ENCODE data around the gene PTK6. TPM values are rescaled to one million over a fixed set of nuclear protein-coding genes. Genes with fewer than 3 reads are reported as not detected.

PTK6 gene
- total and polyA plus RNA-seq, 2 of the 13 experiments (the other 11 are each of a cell fraction or from before 2014, with no cell fraction given) = 0.08 TPM; not detected in 1

DNA sequence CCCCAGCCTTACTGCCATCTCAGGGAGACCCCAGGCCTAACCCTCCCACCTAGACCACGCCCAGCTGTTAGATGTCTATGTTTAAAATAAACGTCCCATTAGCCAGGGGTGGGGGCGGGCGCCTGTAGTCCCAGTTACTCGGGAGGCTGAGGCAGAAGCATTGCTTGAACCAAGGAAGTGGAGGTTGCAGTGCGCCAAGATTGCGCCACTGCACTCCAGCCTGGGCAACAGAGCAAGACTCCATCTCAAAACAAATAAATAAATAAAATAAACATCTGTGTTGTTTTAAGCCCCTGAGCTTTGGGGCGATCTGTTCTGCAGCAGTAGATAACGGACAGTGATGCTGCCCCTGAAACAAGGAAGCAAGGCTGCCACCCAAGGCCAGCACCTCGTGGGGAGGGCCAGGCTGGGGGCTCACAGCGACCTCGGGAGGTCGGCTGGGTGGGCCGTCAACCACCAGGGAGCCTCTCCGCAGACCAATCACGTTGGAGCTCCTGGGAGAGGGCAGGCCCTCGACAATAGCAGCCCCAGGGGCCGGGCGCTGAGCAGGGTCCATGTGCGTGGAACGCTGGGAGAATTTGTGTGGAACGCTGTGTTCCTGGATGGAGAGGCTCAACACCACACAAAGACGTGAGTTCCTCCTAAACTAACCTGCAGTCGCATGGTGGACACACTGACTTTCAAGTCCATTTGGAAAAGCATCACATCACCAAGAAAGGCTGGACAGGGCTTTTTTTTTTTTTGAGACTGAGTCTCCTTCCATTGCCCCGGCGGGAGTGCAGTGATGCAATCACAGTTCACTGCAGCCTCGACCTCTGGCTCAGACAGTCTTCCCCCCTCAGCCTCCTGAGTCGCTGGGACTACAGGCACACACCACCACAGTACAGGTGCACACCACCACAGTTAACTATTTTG, 37.9 kb upstream of the PTK6 start (continued):
- TF ChIP-seq, protein P1, sequence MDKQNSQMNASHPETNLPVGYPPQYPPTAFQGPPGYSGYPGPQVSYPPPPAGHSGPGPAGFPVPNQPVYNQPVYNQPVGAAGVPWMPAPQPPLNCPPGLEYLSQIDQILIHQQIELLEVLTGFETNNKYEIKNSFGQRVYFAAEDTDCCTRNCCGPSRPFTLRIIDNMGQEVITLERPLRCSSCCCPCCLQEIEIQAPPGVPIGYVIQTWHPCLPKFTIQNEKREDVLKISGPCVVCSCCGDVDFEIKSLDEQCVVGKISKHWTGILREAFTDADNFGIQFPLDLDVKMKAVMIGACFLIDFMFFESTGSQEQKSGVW (CRISPR knock-in tag; IDR thresholded peaks at IDR 0.05; ENCODE audit: borderline replicate concordance) = no peak
- 0 out of 2 replicates have a peak, but pooled peaks have one; percentile 13 for TF ChIP-seq ETV5 (CRISPR knock-in tag; IDR thresholded peaks at IDR 0.05; ENCODE audit: borderline replicate concordance)
- no peak for TF ChIP-seq ZNF205 (CRISPR knock-in tag; IDR thresholded peaks at IDR 0.05)
- no peak for TF ChIP-seq ZNF101 (CRISPR knock-in tag; IDR thresholded peaks at IDR 0.05; ENCODE audit: borderline replicate concordance, low read depth)
- peak; percentile 60; the same call in 1 of the 2 replicates for TF ChIP-seq ZKSCAN8 (CRISPR knock-in tag; IDR thresholded peaks at IDR 0.05; ENCODE audit: borderline replicate concordance)
- peak; percentile 70; the same call in 1 of the 2 replicates for TF ChIP-seq ZNF768 (CRISPR knock-in tag; IDR thresholded peaks at IDR 0.05)
- TF ChIP-seq ZSCAN12 (CRISPR knock-in tag; IDR thresholded peaks at IDR 0.05) = no peak
- TF ChIP-seq NFKB2 (CRISPR knock-in tag; IDR thresholded peaks at IDR 0.05; ENCODE audit: borderline replicate concordance) = no peak
- no peak for TF ChIP-seq RFXAP (CRISPR knock-in tag; IDR thresholded peaks at IDR 0.05; ENCODE audit: borderline replicate concordance)
- peak; percentile 36; the same call in 1 of the 2 replicates for TF ChIP-seq JUND (CRISPR knock-in tag; IDR thresholded peaks at IDR 0.05)
- TF ChIP-seq, protein P2, sequence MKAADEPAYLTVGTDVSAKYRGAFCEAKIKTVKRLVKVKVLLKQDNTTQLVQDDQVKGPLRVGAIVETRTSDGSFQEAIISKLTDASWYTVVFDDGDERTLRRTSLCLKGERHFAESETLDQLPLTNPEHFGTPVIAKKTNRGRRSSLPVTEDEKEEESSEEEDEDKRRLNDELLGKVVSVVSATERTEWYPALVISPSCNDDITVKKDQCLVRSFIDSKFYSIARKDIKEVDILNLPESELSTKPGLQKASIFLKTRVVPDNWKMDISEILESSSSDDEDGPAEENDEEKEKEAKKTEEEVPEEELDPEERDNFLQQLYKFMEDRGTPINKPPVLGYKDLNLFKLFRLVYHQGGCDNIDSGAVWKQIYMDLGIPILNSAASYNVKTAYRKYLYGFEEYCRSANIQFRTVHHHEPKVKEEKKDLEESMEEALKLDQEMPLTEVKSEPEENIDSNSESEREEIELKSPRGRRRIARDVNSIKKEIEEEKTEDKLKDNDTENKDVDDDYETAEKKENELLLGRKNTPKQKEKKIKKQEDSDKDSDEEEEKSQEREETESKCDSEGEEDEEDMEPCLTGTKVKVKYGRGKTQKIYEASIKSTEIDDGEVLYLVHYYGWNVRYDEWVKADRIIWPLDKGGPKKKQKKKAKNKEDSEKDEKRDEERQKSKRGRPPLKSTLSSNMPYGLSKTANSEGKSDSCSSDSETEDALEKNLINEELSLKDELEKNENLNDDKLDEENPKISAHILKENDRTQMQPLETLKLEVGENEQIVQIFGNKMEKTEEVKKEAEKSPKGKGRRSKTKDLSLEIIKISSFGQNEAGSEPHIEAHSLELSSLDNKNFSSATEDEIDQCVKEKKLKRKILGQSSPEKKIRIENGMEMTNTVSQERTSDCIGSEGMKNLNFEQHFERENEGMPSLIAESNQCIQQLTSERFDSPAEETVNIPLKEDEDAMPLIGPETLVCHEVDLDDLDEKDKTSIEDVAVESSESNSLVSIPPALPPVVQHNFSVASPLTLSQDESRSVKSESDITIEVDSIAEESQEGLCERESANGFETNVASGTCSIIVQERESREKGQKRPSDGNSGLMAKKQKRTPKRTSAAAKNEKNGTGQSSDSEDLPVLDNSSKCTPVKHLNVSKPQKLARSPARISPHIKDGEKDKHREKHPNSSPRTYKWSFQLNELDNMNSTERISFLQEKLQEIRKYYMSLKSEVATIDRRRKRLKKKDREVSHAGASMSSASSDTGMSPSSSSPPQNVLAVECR (CRISPR knock-in tag; IDR thresholded peaks at IDR 0.05; ENCODE audit: borderline replicate concordance) = peak; percentile 55
- peak; percentile 76; the same call in 1 of the 2 replicates for TF ChIP-seq HES4 (CRISPR knock-in tag; IDR thresholded peaks at IDR 0.05; ENCODE audit: borderline replicate concordance)
- TF ChIP-seq, protein P3, sequence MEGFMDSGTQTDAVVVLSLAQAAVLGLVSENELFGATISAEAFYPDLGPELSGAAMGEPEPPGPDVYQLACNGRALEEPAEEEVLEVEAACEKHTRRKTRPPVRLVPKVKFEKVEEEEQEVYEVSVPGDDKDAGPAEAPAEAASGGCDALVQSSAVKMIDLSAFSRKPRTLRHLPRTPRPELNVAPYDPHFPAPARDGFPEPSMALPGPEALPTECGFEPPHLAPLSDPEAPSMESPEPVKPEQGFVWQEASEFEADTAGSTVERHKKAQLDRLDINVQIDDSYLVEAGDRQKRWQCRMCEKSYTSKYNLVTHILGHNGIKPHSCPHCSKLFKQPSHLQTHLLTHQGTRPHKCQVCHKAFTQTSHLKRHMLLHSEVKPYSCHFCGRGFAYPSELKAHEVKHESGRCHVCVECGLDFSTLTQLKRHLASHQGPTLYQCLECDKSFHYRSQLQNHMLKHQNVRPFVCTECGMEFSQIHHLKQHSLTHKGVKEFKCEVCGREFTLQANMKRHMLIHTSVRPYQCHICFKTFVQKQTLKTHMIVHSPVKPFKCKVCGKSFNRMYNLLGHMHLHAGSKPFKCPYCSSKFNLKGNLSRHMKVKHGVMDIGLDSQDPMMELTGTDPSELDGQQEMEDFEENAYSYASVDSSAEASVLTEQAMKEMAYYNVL (CRISPR knock-in tag; IDR thresholded peaks at IDR 0.05; ENCODE audit: borderline replicate concordance) = no peak
- TF ChIP-seq, protein P4, sequence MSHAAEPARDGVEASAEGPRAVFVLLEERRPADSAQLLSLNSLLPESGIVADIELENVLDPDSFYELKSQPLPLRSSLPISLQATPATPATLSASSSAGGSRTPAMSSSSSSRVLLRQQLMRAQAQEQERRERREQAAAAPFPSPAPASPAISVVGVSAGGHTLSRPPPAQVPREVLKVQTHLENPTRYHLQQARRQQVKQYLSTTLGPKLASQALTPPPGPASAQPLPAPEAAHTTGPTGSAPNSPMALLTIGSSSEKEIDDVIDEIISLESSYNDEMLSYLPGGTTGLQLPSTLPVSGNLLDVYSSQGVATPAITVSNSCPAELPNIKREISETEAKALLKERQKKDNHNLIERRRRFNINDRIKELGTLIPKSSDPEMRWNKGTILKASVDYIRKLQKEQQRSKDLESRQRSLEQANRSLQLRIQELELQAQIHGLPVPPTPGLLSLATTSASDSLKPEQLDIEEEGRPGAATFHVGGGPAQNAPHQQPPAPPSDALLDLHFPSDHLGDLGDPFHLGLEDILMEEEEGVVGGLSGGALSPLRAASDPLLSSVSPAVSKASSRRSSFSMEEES (CRISPR knock-in tag; IDR thresholded peaks at IDR 0.05) = no peak; the same call in 1 of the 2 replicates
- TF ChIP-seq ZNF703 (CRISPR knock-in tag; IDR thresholded peaks at IDR 0.05; ENCODE audit: borderline replicate concordance) = no peak
- no peak for TF ChIP-seq ZNF256 (CRISPR knock-in tag; conservative IDR thresholded peaks at IDR 0.05)
- no peak for TF ChIP-seq FOXK2 (IDR thresholded peaks at IDR 0.05)
- no peak for TF ChIP-seq RFX5 (IDR thresholded peaks at IDR 0.05; ENCODE audit: low read depth, low read length)

Data from HepG2 (cell line).